T-helper 1 cell treated with Interleukin-12 subunit alpha and Interleukin-12 subunit beta and Interleukin-4 antibody, amounts not matched to agents 30 μg/mL and 1 μg/mL, for 36 hours (primary cell): ENCODE measurements around the gene KLHL5.
A peak's percentile ranks its signal among the peaks of the same experiment; 100 is the strongest.

Source experiments
- H3K27ac Mint-ChIP-seq: one replicate; pipeline ENCODE4 v1.8.0; 2021; ENCODE audit warnings: mild to moderate bottlenecking, mixed read lengths
- H3K27me3 Mint-ChIP-seq: one replicate; pipeline ENCODE4 v1.8.0; 2021; ENCODE audit warnings: low read depth, mixed read lengths
- H3K36me3 Mint-ChIP-seq: one replicate; pipeline ENCODE4 v1.8.0; 2021; ENCODE audit warnings: low read depth, mixed read lengths
- H3K4me1 Mint-ChIP-seq: one replicate; pipeline ENCODE4 v1.8.0; 2021; ENCODE audit warnings: low read depth, mixed read lengths
- H3K4me3 Mint-ChIP-seq: one replicate; pipeline ENCODE4 v1.8.0; 2021; ENCODE audit warnings: mild to moderate bottlenecking, moderate library complexity, mixed read lengths
- H3K9me3 Mint-ChIP-seq: one replicate; pipeline ENCODE4 v1.8.0; 2021; ENCODE audit warnings: mixed read lengths

KLHL5 gene

GRCh38 chr4:39036172-39036571 is 25.9 kb upstream of the KLHL5 start:
- H3K4me1 Mint-ChIP-seq, result peaks cover 40% of the 10 kb centered on the region
- H3K27ac Mint-ChIP-seq, result no peak overlapping the region
- no peaks in the 10 kb centered on the region for H3K9me3 Mint-ChIP-seq
- H3K27me3 Mint-ChIP-seq, result no peaks in the 10 kb centered on the region
- H3K4me3 Mint-ChIP-seq, result no peak overlapping the region
- H3K36me3 Mint-ChIP-seq, result peaks cover 4% of the 10 kb centered on the region

GRCh38 chr4:39037491-39037825 is 24.6 kb upstream of the KLHL5 start:
- Mint-ChIP-seq H3K4me3 (no peak overlapping the region), H3K27me3 (no peaks in the 10 kb centered on the region), H3K4me1 (peaks cover 40% of the 10 kb centered on the region), H3K36me3 (no peaks in the 10 kb centered on the region), H3K9me3 (no peaks in the 10 kb centered on the region), H3K27ac (peak overlapping the region; percentile 33)

- no peaks in the 10 kb centered on the region for H3K27me3 Mint-ChIP-seq
- H3K27ac Mint-ChIP-seq, result no peak overlapping the region
- H3K4me3 Mint-ChIP-seq, result no peak overlapping the region
- no peaks in the 10 kb centered on the region for H3K36me3 Mint-ChIP-seq
- H3K4me1 Mint-ChIP-seq, result peaks cover 37% of the 10 kb centered on the region
- H3K9me3 Mint-ChIP-seq, result no peaks in the 10 kb centered on the region
Observed at GRCh38 chr4:39037941-39038340, 24.1 kb upstream of the KLHL5 start.

GRCh38 chr4:39039108-39039507 is 22.9 kb upstream of the KLHL5 start:
- no peak overlapping the region for H3K4me3 Mint-ChIP-seq
- no peaks in the 10 kb centered on the region for H3K27me3 Mint-ChIP-seq
- H3K36me3 Mint-ChIP-seq, result peaks cover 3% of the 10 kb centered on the region
- H3K27ac Mint-ChIP-seq, result no peak overlapping the region
- no peaks in the 10 kb centered on the region for H3K9me3 Mint-ChIP-seq
- peaks cover 42% of the 10 kb centered on the region for H3K4me1 Mint-ChIP-seq

GRCh38 chr4:39042366-39042765 is 19.7 kb upstream of the KLHL5 start:
- Mint-ChIP-seq H3K27me3 (no peaks in the 10 kb centered on the region), H3K27ac (peak overlapping the region; percentile 12), H3K9me3 (no peaks in the 10 kb centered on the region), H3K36me3 (peaks cover 12% of the 10 kb centered on the region), H3K4me3 (peak overlapping the region; percentile 8), H3K4me1 (peaks cover 53% of the 10 kb centered on the region)

GRCh38 chr4:39043058-39043860 is 18.8 kb upstream of the KLHL5 start:
- H3K36me3 Mint-ChIP-seq, result peaks cover 12% of the 10 kb centered on the region
- H3K27me3 Mint-ChIP-seq, result no peaks in the 10 kb centered on the region
- peaks cover 53% of the 10 kb centered on the region for H3K4me1 Mint-ChIP-seq
- H3K9me3 Mint-ChIP-seq, result no peaks in the 10 kb centered on the region
- peak overlapping the region; percentile 80 for H3K4me3 Mint-ChIP-seq
- H3K27ac Mint-ChIP-seq, result peak overlapping the region; percentile 90

GRCh38 chr4:39043861-39044363 is 18.1 kb upstream of the KLHL5 start:
- peaks cover 15% of the 10 kb centered on the region for H3K36me3 Mint-ChIP-seq
- peak overlapping the region; percentile 90 for H3K27ac Mint-ChIP-seq
- H3K4me3 Mint-ChIP-seq, result peak overlapping the region; percentile 80
- H3K4me1 Mint-ChIP-seq, result peaks cover 58% of the 10 kb centered on the region
- H3K9me3 Mint-ChIP-seq, result no peaks in the 10 kb centered on the region
- H3K27me3 Mint-ChIP-seq, result no peaks in the 10 kb centered on the region

- H3K27ac Mint-ChIP-seq, result peak overlapping the region; percentile 90
- H3K4me1 Mint-ChIP-seq, result peaks cover 54% of the 10 kb centered on the region
- H3K4me3 Mint-ChIP-seq, result peak overlapping the region; percentile 80
- H3K36me3 Mint-ChIP-seq, result peaks cover 15% of the 10 kb centered on the region
- no peaks in the 10 kb centered on the region for H3K9me3 Mint-ChIP-seq
- no peaks in the 10 kb centered on the region for H3K27me3 Mint-ChIP-seq
Observed at GRCh38 chr4:39044364-39044955, 17.6 kb upstream of the KLHL5 start.

GRCh38 chr4:39044956-39045826 is 16.8 kb upstream of the KLHL5 start:
- H3K36me3 Mint-ChIP-seq, result peaks cover 15% of the 10 kb centered on the region
- H3K27ac Mint-ChIP-seq, result peak overlapping the region; percentile 95
- peaks cover 53% of the 10 kb centered on the region for H3K4me1 Mint-ChIP-seq
- peak overlapping the region; percentile 96 for H3K4me3 Mint-ChIP-seq
- no peaks in the 10 kb centered on the region for H3K9me3 Mint-ChIP-seq
- H3K27me3 Mint-ChIP-seq, result no peaks in the 10 kb centered on the region

GRCh38 chr4:39045827-39046221 is 16.2 kb upstream of the KLHL5 start:
- Mint-ChIP-seq H3K27ac (peak overlapping the region; percentile 95), H3K9me3 (no peaks in the 10 kb centered on the region), H3K27me3 (no peaks in the 10 kb centered on the region), H3K4me1 (peaks cover 52% of the 10 kb centered on the region), H3K36me3 (peaks cover 17% of the 10 kb centered on the region), H3K4me3 (peak overlapping the region; percentile 96)

- Mint-ChIP-seq H3K9me3 (no peaks in the 10 kb centered on the region), H3K4me1 (peaks cover 56% of the 10 kb centered on the region), H3K4me3 (peak overlapping the region; percentile 96), H3K36me3 (peaks cover 21% of the 10 kb centered on the region), H3K27ac (peak overlapping the region; percentile 95), H3K27me3 (no peaks in the 10 kb centered on the region)
Observed at GRCh38 chr4:39046249-39046648, 15.8 kb upstream of the KLHL5 start.

GRCh38 chr4:39047681-39048080 is 14.4 kb upstream of the KLHL5 start:
- no peaks in the 10 kb centered on the region for H3K27me3 Mint-ChIP-seq
- H3K27ac Mint-ChIP-seq, result peak overlapping the region; percentile 64
- peaks cover 58% of the 10 kb centered on the region for H3K4me1 Mint-ChIP-seq
- no peaks in the 10 kb centered on the region for H3K9me3 Mint-ChIP-seq
- peaks cover 25% of the 10 kb centered on the region for H3K36me3 Mint-ChIP-seq
- H3K4me3 Mint-ChIP-seq, result peak overlapping the region; percentile 96

GRCh38 chr4:39048311-39048710 is 13.7 kb upstream of the KLHL5 start:
- H3K27me3 Mint-ChIP-seq, result no peaks in the 10 kb centered on the region
- no peaks in the 10 kb centered on the region for H3K9me3 Mint-ChIP-seq
- peak overlapping the region; percentile 96 for H3K4me3 Mint-ChIP-seq
- peaks cover 25% of the 10 kb centered on the region for H3K36me3 Mint-ChIP-seq
- H3K27ac Mint-ChIP-seq, result peak overlapping the region; percentile 64
- peaks cover 55% of the 10 kb centered on the region for H3K4me1 Mint-ChIP-seq

GRCh38 chr4:39050590-39050989 is 11.4 kb upstream of the KLHL5 start:
- Mint-ChIP-seq H3K4me1 (peaks cover 49% of the 10 kb centered on the region), H3K4me3 (no peak overlapping the region), H3K27ac (no peak overlapping the region), H3K27me3 (no peaks in the 10 kb centered on the region), H3K36me3 (peaks cover 19% of the 10 kb centered on the region), H3K9me3 (no peaks in the 10 kb centered on the region)
